Right lobe of liver (tissue), 6 donors: ENCODE results near the gene SEC14L5. TPM values are rescaled to one million over a fixed set of nuclear protein-coding genes. Genes with fewer than 3 reads are reported as not detected.

Experiments
- ATAC-seq, 4 donors: fragments of 200-7000 bp; cut with Tn5 transposase; one replicate each; pipeline ENCODE4 v1.9.1; 2020; ENCODE audit warnings: mild to moderate bottlenecking in 4 of 4, moderate library complexity in 4 of 4
- DNase-seq, 3 donors: peaks; one replicate each; pipeline ENCODE4 v3.0.0-alpha.2; 2020
- H3K27ac ChIP-seq, 3 donors: fragments of 200-600 bp; one replicate each; pipeline ENCODE4 v1.8.0; 2022
- H3K27me3 ChIP-seq, 2 donors: fragments of 200-600 bp; one replicate each; pipeline ENCODE4 v1.8.0; 2022
- H3K36me3 ChIP-seq, 4 donors: fragments of 200-600 bp; sonication (generic) in 1 of 4; one replicate each; pipeline versions ENCODE4 v1.5.1 to v1.8.0; 2017 to 2022; ENCODE audit warnings: control low read depth in 1 of 4
- H3K4me1 ChIP-seq, 4 donors: fragments of 200-600 bp; sonication (generic) in 1 of 4; one replicate each; pipeline versions ENCODE4 v1.5.1 to v1.8.0; 2017 to 2022; ENCODE audit warnings: control low read depth in 1 of 4
- H3K4me3 ChIP-seq, 3 donors: fragments of 200-600 bp; one replicate each; pipeline ENCODE4 v1.8.0; 2022
- H3K9me3 ChIP-seq, 4 donors: fragments of 200-600 bp; sonication (generic) in 1 of 4; one replicate each; pipeline versions ENCODE4 v1.5.1 to v1.8.0; 2017 to 2022; ENCODE audit warnings: control low read depth in 1 of 4
- POLR2A ChIP-seq: fragments of 450-650 bp; IDR thresholded peaks from one replicate; pipeline ENCODE4 v1.6.1; 2017; ENCODE audit warnings: antibody characterized with exemption, mild to moderate bottlenecking
- WGBS: methylation state at CpG from one replicate; pipeline ENCODE4 v1.1.6; 2018; ENCODE audit warnings: low coverage, low lambda C conversion rate; ENCODE audit not compliant: insufficient coverage; ENCODE audit errors: missing lambda C conversion rate; 5-methylcytosine and 5-hydroxymethylcytosine counted together
- intact Hi-C, 2 donors: fragments of 100-400 bp; cut with DNase I; formaldehyde crosslinking; loops; one replicate each; pipeline versions ENCODE4 v1.11.2 to v1.14.1; 2022
- total RNA-seq, 6 experiments: library from RNA; depleted of rRNA in 2 of 6; stranded (reverse); fragments of >200 nt in 2 of 6; fragmentation: NEBNext Ultra II Directional in 3 of 6; extraction: Animal tissue kit (Norgen Biotek cat#: 25700) in 3 of 6; gene quantifications; one replicate each; pipeline versions ENCODE4 v1.1.0 to v1.2.4, GENCODE V29; 2016 to 2023
- TF ChIP-seq, protein P1 (sequence below), 4 donors: fragments of 200-600 bp in 3 of 4; fragments of 450-650 bp in 1 of 4; IDR thresholded peaks; one replicate each; pipeline versions ENCODE4 v1.5.1 to v1.8.0; 2016 to 2022; ENCODE audit warnings: antibody characterized with exemption in 4 of 4, mild to moderate bottlenecking in 2 of 4
- donor health status: DM: no; HTN: yes; CAD: no.
- donor health status: DM: no; HTN: no; CAD: no.
- donor health status: DM: no; HTN: no; CAD: no.
- donor health status: DM: no; HTN: yes; CAD: no.
- donor health status: DM: no; HTN: yes; CAD: no.

SEC14L5 gene
- total RNA-seq, 6 experiments from 2014 or later, result 0.09 to 1.1 (median 0.60) TPM; not detected in 1

GRCh38 chr16:5065326-5065725 lies 107.2 kb downstream of the SEC14L5 start:
- H3K4me3 ChIP-seq, result no peak overlapping the region
- no peak for DNase-seq
- H3K27me3 ChIP-seq, result no peaks in the 10 kb centered on the region
- H3K36me3 ChIP-seq, result no peaks in the 10 kb centered on the region
- H3K4me1 ChIP-seq, result no peaks in the 10 kb centered on the region
- H3K27ac ChIP-seq, result no peak overlapping the region
- no peak for ATAC-seq
- intact Hi-C loops, result no loop called here
- no peak for TF ChIP-seq POLR2A
- TF ChIP-seq, protein P1, sequence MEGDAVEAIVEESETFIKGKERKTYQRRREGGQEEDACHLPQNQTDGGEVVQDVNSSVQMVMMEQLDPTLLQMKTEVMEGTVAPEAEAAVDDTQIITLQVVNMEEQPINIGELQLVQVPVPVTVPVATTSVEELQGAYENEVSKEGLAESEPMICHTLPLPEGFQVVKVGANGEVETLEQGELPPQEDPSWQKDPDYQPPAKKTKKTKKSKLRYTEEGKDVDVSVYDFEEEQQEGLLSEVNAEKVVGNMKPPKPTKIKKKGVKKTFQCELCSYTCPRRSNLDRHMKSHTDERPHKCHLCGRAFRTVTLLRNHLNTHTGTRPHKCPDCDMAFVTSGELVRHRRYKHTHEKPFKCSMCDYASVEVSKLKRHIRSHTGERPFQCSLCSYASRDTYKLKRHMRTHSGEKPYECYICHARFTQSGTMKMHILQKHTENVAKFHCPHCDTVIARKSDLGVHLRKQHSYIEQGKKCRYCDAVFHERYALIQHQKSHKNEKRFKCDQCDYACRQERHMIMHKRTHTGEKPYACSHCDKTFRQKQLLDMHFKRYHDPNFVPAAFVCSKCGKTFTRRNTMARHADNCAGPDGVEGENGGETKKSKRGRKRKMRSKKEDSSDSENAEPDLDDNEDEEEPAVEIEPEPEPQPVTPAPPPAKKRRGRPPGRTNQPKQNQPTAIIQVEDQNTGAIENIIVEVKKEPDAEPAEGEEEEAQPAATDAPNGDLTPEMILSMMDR (IDR thresholded peaks at IDR 0.05), result no peak
- WGBS, result 65% methylated on average over 5 of the region's 8 CpGs
- H3K9me3 ChIP-seq, result no peaks in the 10 kb centered on the region

DNA sequence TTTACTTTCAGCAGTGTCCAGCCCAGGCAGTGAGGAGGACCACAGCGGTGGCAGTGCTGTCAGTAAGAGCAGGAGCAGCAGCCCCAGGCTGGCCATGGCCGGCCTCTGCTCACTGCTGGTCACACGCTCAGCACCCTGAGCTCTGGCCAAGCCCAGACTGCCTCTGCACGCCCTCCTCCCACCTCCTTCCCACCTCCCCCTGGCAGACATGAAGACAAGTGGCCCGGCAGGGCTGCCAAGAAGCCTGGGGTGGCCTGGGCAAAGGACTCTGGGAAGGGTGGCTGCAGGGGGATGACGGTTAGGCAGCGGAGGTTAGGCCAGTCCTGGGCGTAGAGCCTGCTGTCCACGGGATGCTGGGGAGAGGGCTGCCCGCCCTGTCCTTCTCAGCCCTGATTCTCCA lies 107.7 kb downstream of the SEC14L5 start, which contains the start of gene C16orf89:
TSS of gene C16orf89 (minus strand) at position 144 of the 400 bp plus-strand sequence. CDS start at position 96, 48 bp downstream.
- H3K4me3 ChIP-seq, result no peak within 1 kb of the TSS
- no peaks in the 10 kb centered on the region for H3K27me3 ChIP-seq
- TF ChIP-seq POLR2A, result no peak
- TF ChIP-seq, protein P1 (IDR thresholded peaks at IDR 0.05), result no peak
- WGBS, result 100% methylated on average over 1 of the region's 10 CpGs
- no peaks in the 10 kb centered on the region for H3K4me1 ChIP-seq
- no peak for DNase-seq
- peak in 1 of 4 donors; percentile 30 for ATAC-seq
- intact Hi-C loops, result no loop called here
- no peak within 1 kb of the TSS for H3K27ac ChIP-seq
- no peaks in the 10 kb centered on the region for H3K36me3 ChIP-seq
- no peaks in the 10 kb centered on the region for H3K9me3 ChIP-seq

DNA sequence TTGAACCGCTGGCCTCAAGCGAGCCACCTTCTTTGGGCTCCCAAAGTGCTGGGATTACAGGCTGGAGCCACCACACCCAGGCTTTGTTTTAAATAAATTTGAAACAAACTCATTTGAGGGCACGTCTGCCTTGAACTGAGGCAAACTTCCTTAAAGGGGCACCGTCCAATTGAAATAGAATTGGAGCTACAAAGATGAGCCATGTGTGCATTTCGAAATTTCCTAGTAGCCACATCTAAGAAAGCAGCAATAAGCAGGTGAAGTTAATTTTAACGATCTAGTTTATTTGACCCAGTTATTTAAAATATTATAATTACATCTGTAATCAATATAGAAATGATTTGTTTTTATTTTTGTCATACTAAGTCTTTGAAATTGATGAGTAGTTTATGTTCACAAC lies 108.4 kb downstream of the SEC14L5 start:
- WGBS, result 73% methylated on average over 6 of the region's 6 CpGs
- no peak for ATAC-seq
- intact Hi-C loops, result no loop called here

More for the DNA sequence above, 108.4 kb downstream of the SEC14L5 start:
- Histone ChIP-seq H3K27me3 (no peaks in the 10 kb centered on the region), H3K4me3 (no peak overlapping the region), H3K36me3 (no peaks in the 10 kb centered on the region), H3K4me1 (peaks cover 0 to 5% (median 0%) of the 10 kb centered on the region in 4 donors), H3K9me3 (no peaks in the 10 kb centered on the region), H3K27ac (no peak overlapping the region)
- no peak for DNase-seq
- TF ChIP-seq, protein P1 (IDR thresholded peaks at IDR 0.05), result no peak
- no peak for TF ChIP-seq POLR2A

Other genes with a start within 250 kb of the SEC14L5 start
- gene ANKS3, start 224.1 kb upstream of the SEC14L5 start, total RNA-seq, result 10 to 100 TPM in 1 of 6 experiments, 1 to 10 TPM in 5; 4.7 to 10.7 (median 7.6) TPM
- under 1 TPM in 5 of 6 experiments, not detected in 1; 0.12 to 0.92 (median 0.42) TPM for gene DNAAF8, start 223.8 kb upstream of the SEC14L5 start, total RNA-seq
- gene ZNF500, start 191.2 kb upstream of the SEC14L5 start, total RNA-seq, result 1 to 10 TPM; 4.5 to 6.6 (median 5.8) TPM
- gene SEPTIN12, start 170.0 kb upstream of the SEC14L5 start, total RNA-seq, result not detected
- under 1 TPM in 2 of 6 experiments, not detected in 4; 0.44 to 0.95 TPM for gene SMIM22, start 163.0 kb upstream of the SEC14L5 start, total RNA-seq
- 10 to 100 TPM in 5 of 6 experiments, 1 to 10 TPM in 1; 8.3 to 24.2 (median 14.0) TPM for gene ROGDI, start 155.7 kb upstream of the SEC14L5 start, total RNA-seq
- 10 to 100 TPM; 33.1 to 55.2 (median 51.2) TPM for gene GLYR1, start 111.0 kb upstream of the SEC14L5 start, total RNA-seq
- gene UBN1, start 110.8 kb upstream of the SEC14L5 start, total RNA-seq, result 10 to 100 TPM; 12.0 to 18.6 (median 16.2) TPM
- 10 to 100 TPM in 4 of 6 experiments, 1 to 10 TPM in 2; 6.9 to 23.8 (median 14.4) TPM for gene PPL, start 21.2 kb upstream of the SEC14L5 start, total RNA-seq
- gene NAGPA, start 75.6 kb downstream of the SEC14L5 start, total RNA-seq, result 10 to 100 TPM in 2 of 6 experiments, 1 to 10 TPM in 4; 6.6 to 22.1 (median 8.4) TPM
- not detected for gene C16orf89, start 107.6 kb downstream of the SEC14L5 start, total RNA-seq
- 10 to 100 TPM; 16.0 to 28.0 (median 16.9) TPM for gene ALG1, start 113.5 kb downstream of the SEC14L5 start, total RNA-seq
- 10 to 100 TPM in 1 of 6 experiments, 1 to 10 TPM in 5; 6.0 to 10.8 (median 7.4) TPM for gene EEF2KMT, start 139.5 kb downstream of the SEC14L5 start, total RNA-seq